Measurements from ENCODE around the gene ZNF609. TPM values are rescaled to one million over a fixed set of nuclear protein-coding genes. Genes with fewer than 3 reads are reported as not detected.
A peak's percentile ranks its signal among the peaks of the same experiment; 100 is the strongest.

Gene ZNF609
- total and polyA plus RNA-seq, 10 of the 15 experiments (the other 5 are each of a cell fraction or from before 2014, with no cell fraction given) = 5.1 to 35.3 (median 13.6) TPM

DNA sequence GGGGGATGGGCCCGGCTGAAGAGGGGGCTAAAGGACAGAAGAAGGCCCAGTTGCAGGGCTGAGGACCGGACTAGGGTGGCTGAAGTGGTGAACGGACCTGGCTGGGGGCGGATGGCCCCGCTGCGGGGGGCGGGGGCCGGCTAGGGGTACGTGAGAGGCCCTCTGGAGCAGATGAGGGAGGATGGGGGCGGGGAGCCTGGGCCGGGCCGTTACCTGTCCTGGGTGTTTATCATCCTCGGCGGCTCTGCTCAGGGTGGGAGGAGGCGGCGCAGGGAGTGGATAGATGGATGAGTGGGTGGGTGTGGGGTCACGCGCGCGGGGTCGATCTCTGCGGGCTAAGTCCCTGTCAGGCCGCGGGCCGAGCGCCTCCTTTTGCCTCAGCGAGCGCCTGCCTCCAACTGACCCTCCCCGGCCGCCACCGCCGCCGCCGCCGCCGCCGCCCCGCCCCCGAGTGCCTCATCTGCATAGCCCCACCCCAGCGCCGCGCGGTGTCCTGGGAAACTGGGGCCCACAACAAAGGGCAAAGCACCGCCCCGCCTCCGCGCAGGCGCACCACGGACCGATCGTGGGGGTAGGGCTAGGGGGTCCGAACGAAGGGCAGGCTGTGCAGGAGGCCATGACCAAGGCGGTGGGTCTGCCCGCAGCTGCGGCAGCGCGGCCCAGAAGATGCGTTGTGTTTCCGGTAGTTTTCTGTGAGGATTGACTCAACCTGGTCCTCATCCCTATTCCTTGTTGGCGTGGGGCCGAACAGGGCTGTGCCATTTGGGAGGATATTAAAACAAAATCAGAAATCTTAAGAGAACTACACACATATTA is 242.6 kb downstream of the ZNF609 start (continued):
- TF ChIP-seq, protein P1, sequence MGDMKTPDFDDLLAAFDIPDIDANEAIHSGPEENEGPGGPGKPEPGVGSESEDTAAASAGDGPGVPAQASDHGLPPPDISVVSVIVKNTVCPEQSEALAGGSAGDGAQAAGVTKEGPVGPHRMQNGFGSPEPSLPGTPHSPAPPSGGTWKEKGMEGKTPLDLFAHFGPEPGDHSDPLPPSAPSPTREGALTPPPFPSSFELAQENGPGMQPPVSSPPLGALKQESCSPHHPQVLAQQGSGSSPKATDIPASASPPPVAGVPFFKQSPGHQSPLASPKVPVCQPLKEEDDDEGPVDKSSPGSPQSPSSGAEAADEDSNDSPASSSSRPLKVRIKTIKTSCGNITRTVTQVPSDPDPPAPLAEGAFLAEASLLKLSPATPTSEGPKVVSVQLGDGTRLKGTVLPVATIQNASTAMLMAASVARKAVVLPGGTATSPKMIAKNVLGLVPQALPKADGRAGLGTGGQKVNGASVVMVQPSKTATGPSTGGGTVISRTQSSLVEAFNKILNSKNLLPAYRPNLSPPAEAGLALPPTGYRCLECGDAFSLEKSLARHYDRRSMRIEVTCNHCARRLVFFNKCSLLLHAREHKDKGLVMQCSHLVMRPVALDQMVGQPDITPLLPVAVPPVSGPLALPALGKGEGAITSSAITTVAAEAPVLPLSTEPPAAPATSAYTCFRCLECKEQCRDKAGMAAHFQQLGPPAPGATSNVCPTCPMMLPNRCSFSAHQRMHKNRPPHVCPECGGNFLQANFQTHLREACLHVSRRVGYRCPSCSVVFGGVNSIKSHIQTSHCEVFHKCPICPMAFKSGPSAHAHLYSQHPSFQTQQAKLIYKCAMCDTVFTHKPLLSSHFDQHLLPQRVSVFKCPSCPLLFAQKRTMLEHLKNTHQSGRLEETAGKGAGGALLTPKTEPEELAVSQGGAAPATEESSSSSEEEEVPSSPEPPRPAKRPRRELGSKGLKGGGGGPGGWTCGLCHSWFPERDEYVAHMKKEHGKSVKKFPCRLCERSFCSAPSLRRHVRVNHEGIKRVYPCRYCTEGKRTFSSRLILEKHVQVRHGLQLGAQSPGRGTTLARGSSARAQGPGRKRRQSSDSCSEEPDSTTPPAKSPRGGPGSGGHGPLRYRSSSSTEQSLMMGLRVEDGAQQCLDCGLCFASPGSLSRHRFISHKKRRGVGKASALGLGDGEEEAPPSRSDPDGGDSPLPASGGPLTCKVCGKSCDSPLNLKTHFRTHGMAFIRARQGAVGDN (IDR thresholded peaks at IDR 0.05) = peak; percentile 73; the same call in 1 of the 2 replicates
- peak; percentile 39; the same call in 1 of the 2 replicates for TF ChIP-seq MXI1 (IDR thresholded peaks at IDR 0.05; ENCODE audit: low read depth, low read length)
- 0 out of 2 replicates have a peak, but pooled peaks have one; percentile 24 for TF ChIP-seq GATAD2B (conservative IDR thresholded peaks at IDR 0.05; ENCODE audit: low read depth)
- TF ChIP-seq ZNF384 (IDR thresholded peaks at IDR 0.05; ENCODE audit: borderline replicate concordance, low read depth, low read length) = no peak
- no peak for TF ChIP-seq SMC3 (IDR thresholded peaks at IDR 0.05; ENCODE audit: borderline replicate concordance, low read length)
- TF ChIP-seq RAD51 (IDR thresholded peaks at IDR 0.05) = no peak
- TF ChIP-seq IKZF1 (conservative IDR thresholded peaks at IDR 0.05) = peak; percentile 59
- 0 out of 4 replicates have a peak, but pooled peaks of 1 of the 2 experiments have one; percentile 14 for TF ChIP-seq IKZF2 (IDR thresholded peaks at IDR 0.05)
- TF ChIP-seq NFYA (IDR thresholded peaks at IDR 0.05; ENCODE audit: borderline replicate concordance, low read depth, low read length) = no peak
- no peak for TF ChIP-seq ZNF622 (IDR thresholded peaks at IDR 0.05)
- no peak for TF ChIP-seq ZSCAN29 (IDR thresholded peaks at IDR 0.05)
- peak; percentile 92 for TF ChIP-seq PAX5 (IDR thresholded peaks at IDR 0.05; ENCODE audit: borderline replicate concordance, low read depth, low read length)
- TF ChIP-seq ZZZ3 (IDR thresholded peaks at IDR 0.05; ENCODE audit: control insufficient read depth, insufficient read length, low read depth) = no peak
- TF ChIP-seq, protein P2, sequence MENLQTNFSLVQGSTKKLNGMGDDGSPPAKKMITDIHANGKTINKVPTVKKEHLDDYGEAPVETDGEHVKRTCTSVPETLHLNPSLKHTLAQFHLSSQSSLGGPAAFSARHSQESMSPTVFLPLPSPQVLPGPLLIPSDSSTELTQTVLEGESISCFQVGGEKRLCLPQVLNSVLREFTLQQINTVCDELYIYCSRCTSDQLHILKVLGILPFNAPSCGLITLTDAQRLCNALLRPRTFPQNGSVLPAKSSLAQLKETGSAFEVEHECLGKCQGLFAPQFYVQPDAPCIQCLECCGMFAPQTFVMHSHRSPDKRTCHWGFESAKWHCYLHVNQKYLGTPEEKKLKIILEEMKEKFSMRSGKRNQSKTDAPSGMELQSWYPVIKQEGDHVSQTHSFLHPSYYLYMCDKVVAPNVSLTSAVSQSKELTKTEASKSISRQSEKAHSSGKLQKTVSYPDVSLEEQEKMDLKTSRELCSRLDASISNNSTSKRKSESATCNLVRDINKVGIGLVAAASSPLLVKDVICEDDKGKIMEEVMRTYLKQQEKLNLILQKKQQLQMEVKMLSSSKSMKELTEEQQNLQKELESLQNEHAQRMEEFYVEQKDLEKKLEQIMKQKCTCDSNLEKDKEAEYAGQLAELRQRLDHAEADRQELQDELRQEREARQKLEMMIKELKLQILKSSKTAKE (IDR thresholded peaks at IDR 0.05; ENCODE audit: low read depth, poor library complexity, severe bottlenecking) = no peak
- peak; percentile 35; the same call in 1 of the 2 replicates for TF ChIP-seq HCFC1 (IDR thresholded peaks at IDR 0.05; ENCODE audit: low read length)
- TF ChIP-seq, protein P3, sequence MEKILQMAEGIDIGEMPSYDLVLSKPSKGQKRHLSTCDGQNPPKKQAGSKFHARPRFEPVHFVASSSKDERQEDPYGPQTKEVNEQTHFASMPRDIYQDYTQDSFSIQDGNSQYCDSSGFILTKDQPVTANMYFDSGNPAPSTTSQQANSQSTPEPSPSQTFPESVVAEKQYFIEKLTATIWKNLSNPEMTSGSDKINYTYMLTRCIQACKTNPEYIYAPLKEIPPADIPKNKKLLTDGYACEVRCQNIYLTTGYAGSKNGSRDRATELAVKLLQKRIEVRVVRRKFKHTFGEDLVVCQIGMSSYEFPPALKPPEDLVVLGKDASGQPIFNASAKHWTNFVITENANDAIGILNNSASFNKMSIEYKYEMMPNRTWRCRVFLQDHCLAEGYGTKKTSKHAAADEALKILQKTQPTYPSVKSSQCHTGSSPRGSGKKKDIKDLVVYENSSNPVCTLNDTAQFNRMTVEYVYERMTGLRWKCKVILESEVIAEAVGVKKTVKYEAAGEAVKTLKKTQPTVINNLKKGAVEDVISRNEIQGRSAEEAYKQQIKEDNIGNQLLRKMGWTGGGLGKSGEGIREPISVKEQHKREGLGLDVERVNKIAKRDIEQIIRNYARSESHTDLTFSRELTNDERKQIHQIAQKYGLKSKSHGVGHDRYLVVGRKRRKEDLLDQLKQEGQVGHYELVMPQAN (conservative IDR thresholded peaks at IDR 0.05) = peak; percentile 28; the same call in 1 of the 2 replicates
- no peak for TF ChIP-seq NR2C1 (IDR thresholded peaks at IDR 0.05)
- TF ChIP-seq RUNX3 (IDR thresholded peaks at IDR 0.05; ENCODE audit: low read length) = peak; percentile 17; the same call in 1 of the 2 replicates
- TF ChIP-seq KDM1A (IDR thresholded peaks at IDR 0.05; ENCODE audit: borderline replicate concordance) = no peak
- peak; percentile 64 for TF ChIP-seq YY1 (IDR thresholded peaks at IDR 0.05; ENCODE audit: low read depth, low read length)
- peak in 1 of 2 experiments; percentile 10; a peak in 1 of 3 replicates for TF ChIP-seq EGR1 (IDR thresholded peaks at IDR 0.05; ENCODE audit: borderline replicate concordance in 1 of 2, low read depth in 2 of 2, low read length in 2 of 2)
